Measurements from ENCODE around the gene GFPT2. TPM values are rescaled to one million over a fixed set of nuclear protein-coding genes. Genes with fewer than 3 reads are reported as not detected.

GFPT2 gene
- total and polyA plus RNA-seq, 12 donors: 1.9 to 20.1 (median 9.3) TPM

DNA sequence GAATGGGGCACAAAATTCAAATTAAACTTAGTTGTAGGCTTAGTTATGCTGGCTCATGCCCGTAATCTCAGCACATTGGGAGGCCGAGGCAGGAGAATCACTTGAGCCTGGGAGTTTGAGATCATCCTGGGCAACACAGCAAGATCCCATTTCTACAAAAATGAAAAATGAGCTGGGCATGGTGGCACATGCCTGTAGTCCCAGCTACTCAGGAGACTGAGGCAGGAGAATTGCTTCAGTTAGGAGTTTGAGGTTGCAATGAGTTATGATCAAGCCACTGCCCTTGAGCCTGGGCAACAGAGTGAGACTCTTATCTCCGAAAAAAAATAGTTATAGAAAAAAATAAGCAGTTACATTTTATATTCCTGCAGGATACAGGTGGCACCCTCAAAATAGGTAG is 20.7 kb upstream of the GFPT2 start:
- Histone ChIP-seq H3K27me3 (no peaks in the 10 kb centered on the region), H3K4me1 (replicated peaks in 1 of 2) (no peaks in the 10 kb centered on the region), H3K27ac (no peak overlapping the region), H3K36me3 (replicated peaks in 1 of 2) (no peaks in the 10 kb centered on the region), H3K9me3 (replicated peaks in 1 of 3) (no peaks in the 10 kb centered on the region), H3K4me3 (no peak overlapping the region)
- intact Hi-C loops (cut with DNase I): no loop called here
- DNase-seq: no peak
- no peak for TF ChIP-seq POLR2A (IDR thresholded peaks at IDR 0.05)
- no peak for TF ChIP-seq CTCF (IDR thresholded peaks at IDR 0.05)
- WGBS, 4 donors: 86 to 91% (median 88%) methylated on average over 3 of the region's 3 CpGs

DNA sequence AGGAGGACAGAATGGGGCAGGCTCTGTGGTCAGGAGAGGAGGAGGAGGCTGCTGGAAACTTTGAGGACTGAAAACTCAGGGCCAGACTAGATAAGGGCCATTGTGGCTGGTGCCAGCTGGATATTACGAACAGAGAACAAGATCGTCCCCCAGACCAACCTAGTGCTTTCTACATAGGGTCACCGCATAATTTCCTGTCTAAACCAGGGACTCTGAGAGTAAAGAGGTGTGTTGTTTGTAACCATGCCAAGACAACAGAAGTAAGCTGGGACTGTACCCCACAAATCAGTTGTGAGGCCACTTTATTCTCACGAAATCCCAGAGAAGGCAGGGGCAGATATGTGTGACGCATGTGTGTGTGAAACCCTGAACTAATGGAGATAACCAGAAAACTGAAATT is 20.3 kb upstream of the GFPT2 start:
- Histone ChIP-seq H3K4me1 (replicated peaks in 1 of 2) (no peaks in the 10 kb centered on the region), H3K27me3 (no peaks in the 10 kb centered on the region), H3K27ac (no peak overlapping the region), H3K9me3 (replicated peaks in 1 of 3) (no peaks in the 10 kb centered on the region), H3K4me3 (no peak overlapping the region), H3K36me3 (replicated peaks in 1 of 2) (no peaks in the 10 kb centered on the region)
- no peak for DNase-seq
- TF ChIP-seq POLR2A (IDR thresholded peaks at IDR 0.05) (no peak), CTCF (IDR thresholded peaks at IDR 0.05) (no peak)
- intact Hi-C loops (cut with DNase I): no loop called here
- 86 to 90% (median 87%) methylated on average over 5 of the region's 5 CpGs for WGBS, 4 donors

- Histone ChIP-seq H3K9me3 (replicated peaks in 1 of 3) (no peaks in the 10 kb centered on the region), H3K27me3 (no peaks in the 10 kb centered on the region), H3K4me1 (replicated peaks in 1 of 2) (no peaks in the 10 kb centered on the region), H3K4me3 (no peak overlapping the region), H3K36me3 (replicated peaks in 1 of 2) (no peaks in the 10 kb centered on the region), H3K27ac (no peak overlapping the region)
- intact Hi-C loops (cut with DNase I): no loop called here
- TF ChIP-seq POLR2A (IDR thresholded peaks at IDR 0.05): no peak
- TF ChIP-seq CTCF (IDR thresholded peaks at IDR 0.05): no peak
- no peak for DNase-seq
- WGBS, 4 donors: 86 to 92% (median 90%) methylated on average over 1 to 5 of the region's 5 CpGs; no CpG with 5 or more reads in 1 of the 4 donors
Measured at GRCh38 chr5:180371949-180372348, 18.8 kb upstream of the GFPT2 start.

DNA sequence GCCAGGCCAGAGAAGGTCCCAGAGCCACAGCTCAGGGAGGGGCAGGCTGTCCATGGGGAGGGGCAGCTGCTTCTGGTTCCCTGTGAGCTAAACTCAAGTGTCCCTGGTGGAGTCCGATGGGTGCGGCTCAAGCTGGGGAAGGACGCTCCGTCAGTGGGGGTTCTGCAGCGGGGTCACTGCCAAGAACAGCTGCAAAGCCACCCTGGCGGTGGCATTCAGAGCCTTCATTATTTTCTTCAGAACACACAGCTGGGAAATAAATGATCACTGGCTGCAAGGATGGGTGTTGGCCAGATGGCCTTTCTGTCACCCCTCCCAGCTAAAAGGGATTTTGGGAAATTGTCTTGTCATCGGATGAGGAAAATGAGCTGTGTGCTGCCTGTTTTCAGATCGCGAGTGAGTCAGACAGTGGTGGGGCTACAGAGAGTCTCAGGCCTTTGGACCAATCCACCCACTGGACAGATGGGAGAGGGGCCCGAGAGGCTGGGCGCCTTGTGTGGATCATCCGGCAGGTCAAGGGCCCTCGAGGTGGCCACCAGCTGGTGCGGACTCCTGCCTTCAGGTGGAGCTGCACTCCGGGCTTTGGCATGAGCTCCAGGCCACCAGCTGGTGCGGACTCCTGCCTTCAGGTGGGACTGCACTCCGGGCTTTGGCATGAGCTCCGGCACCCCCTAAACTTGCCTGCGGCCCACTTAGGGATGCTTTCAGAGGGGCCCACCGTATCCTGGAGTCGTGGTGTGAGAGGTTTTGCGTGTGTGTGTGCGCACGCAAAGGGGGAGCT is 17.9 kb upstream of the GFPT2 start:
- no peak overlapping the region for H3K27ac ChIP-seq
- intact Hi-C loops (cut with DNase I): no loop called here
- no peak for DNase-seq
- 80 to 94% (median 90%) methylated on average over 13 to 24 of the region's 24 CpGs for WGBS, 4 donors
- H3K4me3 ChIP-seq: no peak overlapping the region
- no peaks in the 10 kb centered on the region for H3K27me3 ChIP-seq
- TF ChIP-seq POLR2A (IDR thresholded peaks at IDR 0.05) (no peak), CTCF (IDR thresholded peaks at IDR 0.05) (no peak)
- H3K9me3 ChIP-seq (replicated peaks in 1 of 3): no peaks in the 10 kb centered on the region
- no peaks in the 10 kb centered on the region for H3K4me1 ChIP-seq (replicated peaks in 1 of 2)
- H3K36me3 ChIP-seq (replicated peaks in 1 of 2): no peaks in the 10 kb centered on the region
